ENCODE data around the gene TRIM52. TPM values are rescaled to one million over a fixed set of nuclear protein-coding genes. Genes with fewer than 3 reads are reported as not detected.
"Not testable (repeated sequence)": the region's sequence is repeated elsewhere in the genome, so short reads cannot be mapped to it uniquely, and the experiment has no call there.

The TRIM52 gene
- total RNA-seq, 2 donors from 2014 or later, result 9.8 to 13.5 TPM

DNA sequence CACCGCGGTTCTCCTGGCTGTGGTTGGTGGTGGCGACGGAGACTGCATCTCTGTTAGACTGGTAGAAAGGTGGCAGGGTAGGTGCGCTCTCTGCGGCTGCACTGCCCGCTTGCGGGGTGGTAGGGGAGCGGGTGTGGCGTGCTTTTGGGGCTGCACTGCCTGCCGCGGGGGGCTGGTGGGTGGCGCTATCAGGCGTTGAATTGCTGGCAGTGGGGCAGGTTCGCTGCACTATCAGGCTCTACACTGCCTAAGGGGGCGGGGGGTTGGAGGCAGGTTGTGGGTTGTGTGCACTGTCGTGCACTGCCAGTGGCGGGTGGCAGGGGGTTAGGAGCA is 21.0 kb upstream of the TRIM52 start:
- H3K27me3 ChIP-seq, result no peaks in the 10 kb centered on the region
- no peaks in the 10 kb centered on the region for H3K4me1 ChIP-seq
- no peaks in the 10 kb centered on the region for H3K36me3 ChIP-seq
- H3K4me3 ChIP-seq, result no peak overlapping the region
- no peaks in the 10 kb centered on the region for H3K9me3 ChIP-seq
- TF ChIP-seq, protein P1, sequence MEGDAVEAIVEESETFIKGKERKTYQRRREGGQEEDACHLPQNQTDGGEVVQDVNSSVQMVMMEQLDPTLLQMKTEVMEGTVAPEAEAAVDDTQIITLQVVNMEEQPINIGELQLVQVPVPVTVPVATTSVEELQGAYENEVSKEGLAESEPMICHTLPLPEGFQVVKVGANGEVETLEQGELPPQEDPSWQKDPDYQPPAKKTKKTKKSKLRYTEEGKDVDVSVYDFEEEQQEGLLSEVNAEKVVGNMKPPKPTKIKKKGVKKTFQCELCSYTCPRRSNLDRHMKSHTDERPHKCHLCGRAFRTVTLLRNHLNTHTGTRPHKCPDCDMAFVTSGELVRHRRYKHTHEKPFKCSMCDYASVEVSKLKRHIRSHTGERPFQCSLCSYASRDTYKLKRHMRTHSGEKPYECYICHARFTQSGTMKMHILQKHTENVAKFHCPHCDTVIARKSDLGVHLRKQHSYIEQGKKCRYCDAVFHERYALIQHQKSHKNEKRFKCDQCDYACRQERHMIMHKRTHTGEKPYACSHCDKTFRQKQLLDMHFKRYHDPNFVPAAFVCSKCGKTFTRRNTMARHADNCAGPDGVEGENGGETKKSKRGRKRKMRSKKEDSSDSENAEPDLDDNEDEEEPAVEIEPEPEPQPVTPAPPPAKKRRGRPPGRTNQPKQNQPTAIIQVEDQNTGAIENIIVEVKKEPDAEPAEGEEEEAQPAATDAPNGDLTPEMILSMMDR (IDR thresholded peaks at IDR 0.05), result no peak
- no peak overlapping the region for H3K27ac ChIP-seq
- intact Hi-C loops (cut with DNase I), result no loop called here
- DNase-seq, result no peak
- H3K9ac ChIP-seq (ENCODE audit: low read depth in 2 of 2, low read length in 2 of 2), result no peak overlapping the region

DNA sequence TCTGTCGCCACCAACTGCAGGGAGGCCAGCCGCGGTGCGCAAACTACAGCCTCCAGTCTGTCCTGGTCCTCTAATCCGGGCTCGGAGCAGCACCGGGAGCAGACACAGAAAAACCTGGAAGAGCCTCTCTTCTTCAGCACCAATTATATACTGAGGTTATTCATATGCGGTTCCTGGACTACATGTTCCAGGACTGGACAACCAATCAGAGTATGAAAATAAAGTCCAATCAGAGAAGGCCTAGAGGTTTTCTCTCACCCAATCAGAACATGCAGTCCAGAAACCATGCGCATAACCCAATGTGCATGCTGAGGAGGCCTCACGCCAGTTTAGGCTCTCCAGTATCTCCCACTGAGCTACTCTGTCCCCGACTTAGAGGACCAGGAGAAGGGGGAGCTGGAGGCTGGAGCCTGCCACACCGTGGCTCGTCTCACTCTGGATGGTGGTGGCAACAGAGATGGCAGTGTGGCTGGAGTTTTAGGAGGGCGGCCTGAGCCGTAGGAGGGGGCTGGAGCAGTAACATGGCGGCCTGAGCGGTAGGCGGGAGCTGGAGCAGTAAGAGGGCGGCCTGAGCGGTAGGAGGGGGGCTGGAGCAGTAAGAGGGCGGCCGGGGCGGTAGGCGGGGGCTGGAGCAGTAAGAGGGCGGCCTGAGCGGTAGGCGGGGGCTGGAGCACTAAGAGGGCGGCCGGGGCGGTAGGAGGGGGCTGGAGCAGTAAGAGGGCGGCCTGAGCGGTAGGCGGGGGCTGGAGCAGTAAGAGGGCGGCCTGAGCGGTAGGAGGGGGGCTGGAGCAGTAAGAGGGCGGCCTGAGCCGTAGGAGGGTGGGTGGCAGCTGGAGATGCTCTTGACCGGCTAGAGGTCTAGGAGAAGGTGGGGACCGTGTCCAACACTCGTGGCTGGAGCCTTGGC is 20.4 kb upstream of the TRIM52 start:
- Histone ChIP-seq H3K4me1 (no peaks in the 10 kb centered on the region), H3K4me3 (no peak overlapping the region), H3K36me3 (no peaks in the 10 kb centered on the region), H3K9ac (ENCODE audit: low read depth in 2 of 2, low read length in 2 of 2) (no peak overlapping the region), H3K27ac (no peak overlapping the region), H3K9me3 (no peaks in the 10 kb centered on the region), H3K27me3 (no peaks in the 10 kb centered on the region)
- TF ChIP-seq, protein P1 (IDR thresholded peaks at IDR 0.05), result no peak
- no peak for DNase-seq
- intact Hi-C loops (cut with DNase I), result no loop called here

DNA sequence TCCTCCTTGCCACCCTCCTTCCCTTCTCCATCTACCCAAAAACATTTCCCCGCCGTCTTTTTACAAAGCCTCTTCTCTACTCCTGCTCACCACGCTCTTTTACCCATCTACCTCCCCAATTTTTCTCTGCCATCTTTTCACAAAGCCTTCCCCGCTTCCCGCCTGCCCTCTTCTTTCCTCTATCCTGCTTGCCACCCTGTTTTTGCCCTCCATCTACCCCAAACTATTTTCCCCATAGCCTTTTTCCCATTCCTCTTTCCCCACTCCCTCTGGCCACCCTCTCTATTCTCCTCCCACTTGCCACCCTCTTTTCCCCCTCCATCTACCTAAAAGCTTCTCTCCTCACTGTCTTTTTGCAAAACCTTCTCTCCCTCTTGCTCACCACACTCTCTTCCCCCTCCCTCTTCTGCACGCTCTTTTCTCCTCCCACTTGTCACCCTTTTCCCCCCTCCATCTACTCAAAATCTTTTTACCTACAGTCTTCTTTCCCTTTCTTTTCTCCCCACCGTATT is 19.4 kb upstream of the TRIM52 start:
- no peak overlapping the region for H3K4me3 ChIP-seq
- no peaks in the 10 kb centered on the region for H3K4me1 ChIP-seq
- H3K27ac ChIP-seq, result no peak overlapping the region
- TF ChIP-seq, protein P1 (IDR thresholded peaks at IDR 0.05), result no peak
- no peaks in the 10 kb centered on the region for H3K36me3 ChIP-seq
- no peaks in the 10 kb centered on the region for H3K9me3 ChIP-seq
- intact Hi-C loops (cut with DNase I), result no loop called here
- no peak for DNase-seq
- H3K9ac ChIP-seq (ENCODE audit: low read depth in 2 of 2, low read length in 2 of 2), result no peak overlapping the region
- no peaks in the 10 kb centered on the region for H3K27me3 ChIP-seq

DNA sequence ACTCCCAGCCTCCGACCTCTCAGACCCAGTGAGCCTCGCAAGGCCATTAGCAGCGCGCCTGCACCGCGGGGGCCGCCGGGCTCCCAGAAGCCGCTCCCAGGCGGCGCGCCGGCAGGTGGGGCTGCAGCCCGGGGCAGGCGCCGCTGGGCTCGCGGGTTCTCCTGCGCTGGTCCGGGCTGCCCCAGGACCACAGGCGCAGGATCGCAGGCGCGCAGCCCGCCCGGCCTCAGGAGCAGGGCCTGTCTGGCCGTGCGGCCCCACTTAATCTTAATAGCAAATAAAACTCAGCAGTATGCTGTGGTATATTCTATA is 12.4 kb upstream of the TRIM52 start:
- H3K9me3 ChIP-seq; H3K27me3 ChIP-seq; H3K4me3 ChIP-seq; H3K27ac ChIP-seq; intact Hi-C loops (cut with DNase I); H3K9ac ChIP-seq (ENCODE audit: low read depth in 2 of 2, low read length in 2 of 2); H3K36me3 ChIP-seq; H3K4me1 ChIP-seq; DNase-seq: not testable (repeated sequence)

DNA sequence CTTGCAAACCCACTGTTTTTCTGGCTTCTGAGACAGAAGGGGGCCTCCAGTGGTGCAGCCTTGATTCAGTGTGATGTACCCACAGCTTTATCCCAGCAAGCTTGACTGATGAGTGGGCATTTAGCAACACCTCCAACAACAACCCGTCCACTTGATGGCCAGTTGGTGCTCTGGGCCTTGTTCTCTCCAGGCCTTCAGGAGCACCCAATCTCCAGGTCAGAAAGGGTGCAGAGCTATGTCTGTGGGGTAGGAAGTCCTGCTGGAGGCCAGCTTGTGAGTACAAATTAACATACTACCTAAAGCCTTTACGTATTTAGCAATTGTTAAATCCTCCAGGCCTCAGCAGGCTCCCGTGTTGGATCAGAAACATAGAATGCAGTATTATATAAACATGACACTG is 10.1 kb upstream of the TRIM52 start:
- no peaks in the 10 kb centered on the region for H3K9me3 ChIP-seq
- no peak overlapping the region for H3K27ac ChIP-seq
- H3K4me1 ChIP-seq, result no peaks in the 10 kb centered on the region
- no peak overlapping the region for H3K4me3 ChIP-seq
- intact Hi-C loops (cut with DNase I), result no loop called here
- no peak for DNase-seq
- TF ChIP-seq, protein P1 (IDR thresholded peaks at IDR 0.05), result no peak
- H3K36me3 ChIP-seq, result no peaks in the 10 kb centered on the region
- no peaks in the 10 kb centered on the region for H3K27me3 ChIP-seq
- H3K9ac ChIP-seq (ENCODE audit: low read depth in 2 of 2, low read length in 2 of 2), result no peak overlapping the region

DNA sequence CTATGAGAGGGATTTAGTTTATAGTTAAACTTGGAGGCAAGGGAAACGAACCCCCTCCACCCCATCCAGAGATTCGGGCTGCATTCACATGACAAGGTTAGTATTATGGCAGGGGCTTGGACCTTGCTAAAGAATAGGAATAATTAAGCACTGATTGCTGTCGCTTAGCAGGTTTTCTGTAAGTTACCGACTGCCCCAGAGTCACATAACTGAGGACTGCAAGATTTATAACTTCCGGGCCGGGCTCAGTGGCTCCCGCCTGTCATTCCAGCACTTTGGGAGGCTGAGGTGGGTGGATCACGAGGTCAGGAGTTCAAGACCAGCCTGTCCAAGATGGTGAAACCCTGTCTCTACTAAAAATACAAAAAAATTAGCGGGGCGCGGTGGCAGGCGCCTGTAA is 7.0 kb upstream of the TRIM52 start:
- H3K9ac ChIP-seq (ENCODE audit: low read depth in 2 of 2, low read length in 2 of 2); H3K4me3 ChIP-seq; H3K36me3 ChIP-seq; H3K4me1 ChIP-seq; H3K9me3 ChIP-seq; H3K27me3 ChIP-seq; DNase-seq; H3K27ac ChIP-seq: not testable (repeated sequence)
- intact Hi-C loops (cut with DNase I), result loop anchor here (10.0 kb wide), 1 partner anchor 83 kb away; no protein-coding TSS in a partner anchor

DNA sequence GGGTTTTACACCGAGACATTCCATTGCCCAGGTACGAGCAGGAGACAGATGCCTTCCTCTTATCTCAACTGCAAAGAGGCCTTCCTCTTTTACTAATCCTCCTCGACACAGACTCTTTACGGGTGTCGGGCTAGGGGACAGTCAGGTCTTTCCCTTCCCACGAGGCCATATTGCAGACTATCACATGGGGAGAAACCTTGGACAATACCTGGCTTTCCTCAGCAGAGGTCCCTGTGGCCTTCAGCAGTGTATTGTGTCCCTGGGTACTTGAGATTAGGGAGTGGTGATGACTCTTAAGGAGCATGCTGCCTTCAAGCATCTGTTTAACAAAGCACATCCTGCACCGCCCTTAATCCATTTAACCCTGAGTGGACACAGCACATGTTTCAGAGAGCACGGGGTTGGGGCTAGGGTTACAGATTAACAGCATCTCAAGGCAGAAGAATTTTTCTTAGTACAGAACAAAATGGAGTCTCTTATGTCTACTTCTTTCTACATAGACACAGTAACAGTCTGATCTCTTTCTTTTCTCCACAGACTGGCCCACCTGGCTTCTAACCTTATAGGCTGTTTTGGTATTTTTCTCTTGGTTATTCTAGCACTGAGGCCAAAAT is 6.5 kb upstream of the TRIM52 start:
- H3K27ac ChIP-seq; H3K4me3 ChIP-seq; H3K27me3 ChIP-seq; H3K9me3 ChIP-seq; DNase-seq; H3K9ac ChIP-seq (ENCODE audit: low read depth in 2 of 2, low read length in 2 of 2); H3K36me3 ChIP-seq; H3K4me1 ChIP-seq: not testable (repeated sequence)
- intact Hi-C loops (cut with DNase I), result loop anchor here (10.0 kb wide), 1 partner anchor 83 kb away; no protein-coding TSS in a partner anchor
